Activated CD4-positive, alpha-beta T cell treated with anti-CD3 and anti-CD28 coated beads for 4 hours (primary cell): ENCODE measurements around the gene NALCN.

Experiments used
- DNase-seq, 2 donors: peaks; one replicate each; pipeline ENCODE4 v3.0.0-alpha.2; 2020

Gene NALCN

DNA sequence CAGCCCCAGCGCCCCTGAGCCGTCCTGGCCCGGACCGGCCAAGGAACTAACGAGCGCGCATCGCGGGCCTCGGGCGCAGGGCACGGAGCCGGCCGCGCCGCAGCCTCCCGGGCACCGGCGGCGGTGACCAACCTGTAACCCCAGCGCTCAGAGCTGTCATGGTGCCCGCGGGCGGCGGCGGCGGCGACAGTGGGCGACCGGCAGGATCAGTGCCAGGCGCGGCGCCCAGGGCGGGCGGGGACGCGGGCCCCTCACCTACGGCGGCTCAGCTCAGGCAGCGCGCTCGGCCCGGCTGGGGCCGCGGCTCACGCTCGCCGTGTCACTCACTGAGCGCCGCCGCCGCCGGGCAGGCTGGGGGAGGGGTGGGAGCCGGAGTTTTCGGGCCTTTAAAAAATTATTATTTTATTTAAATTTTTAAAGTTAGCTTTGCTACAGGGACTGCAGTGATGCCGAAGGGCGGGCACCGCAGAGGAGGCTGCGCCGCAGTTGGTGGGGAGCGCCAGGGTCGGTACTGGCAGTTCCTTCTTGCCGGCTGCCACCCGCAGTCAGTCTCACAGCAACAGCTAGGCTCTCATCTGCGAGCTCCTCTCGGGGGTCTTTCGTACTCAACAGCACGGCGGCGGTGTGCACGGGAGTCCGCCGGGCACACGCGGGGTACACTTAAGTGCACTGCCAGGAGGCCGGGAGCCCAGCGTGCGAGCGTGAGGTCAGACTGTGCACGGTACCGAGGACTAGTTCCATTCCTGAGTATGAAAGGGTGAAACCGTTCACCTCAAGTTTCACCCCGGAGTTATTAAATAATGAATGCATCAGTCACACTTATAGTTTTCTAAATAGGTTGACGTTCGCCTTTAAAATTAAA lies at the start of gene NALCN:
Gene NALCN, minus strand, starts transcription at position 328 of the 862 bp plus-strand sequence. CDS start 17,382 bp downstream, outside the sequence.
- DNase-seq, result no peak

DNA sequence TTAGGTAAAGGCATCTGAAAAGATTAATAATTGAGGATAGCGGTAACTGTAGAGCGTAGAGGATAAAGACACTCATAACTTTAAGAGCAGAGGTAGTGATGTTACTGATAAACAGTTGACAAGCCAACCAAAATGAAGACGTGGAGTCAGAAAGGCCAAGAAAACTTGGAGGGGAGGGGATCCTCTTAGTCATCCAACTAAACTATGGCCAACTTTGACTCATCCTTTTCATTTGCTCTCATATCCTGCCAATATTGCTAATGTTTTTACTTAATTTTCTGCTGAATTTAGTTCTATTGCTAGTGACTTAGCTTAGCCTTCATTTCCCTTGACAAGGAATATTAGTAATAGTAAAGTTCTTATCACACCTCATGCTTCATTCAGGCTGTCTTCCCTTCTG lies 49.6 kb upstream of the NALCN start:
- DNase-seq, result no peak

DNA sequence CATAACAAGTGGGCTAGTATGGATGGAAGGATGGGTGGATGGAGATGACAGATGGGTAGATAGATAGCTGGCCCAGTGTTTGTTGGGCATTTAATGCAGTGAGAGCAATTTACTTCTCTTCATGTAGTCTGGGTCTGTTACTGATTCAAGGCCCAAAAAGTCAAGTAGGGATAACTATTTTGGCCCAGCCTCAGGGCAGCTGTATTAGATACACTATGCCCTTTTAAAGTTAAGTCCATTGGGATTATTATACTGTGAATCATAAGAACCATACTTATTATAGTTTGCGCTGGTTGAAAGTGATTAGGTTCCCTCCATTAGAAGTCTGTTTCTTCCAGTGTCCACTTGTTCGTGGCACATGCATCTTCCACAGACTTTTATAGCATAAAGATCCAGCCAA lies 40.9 kb upstream of the NALCN start:
- DNase-seq, result no peak

DNA sequence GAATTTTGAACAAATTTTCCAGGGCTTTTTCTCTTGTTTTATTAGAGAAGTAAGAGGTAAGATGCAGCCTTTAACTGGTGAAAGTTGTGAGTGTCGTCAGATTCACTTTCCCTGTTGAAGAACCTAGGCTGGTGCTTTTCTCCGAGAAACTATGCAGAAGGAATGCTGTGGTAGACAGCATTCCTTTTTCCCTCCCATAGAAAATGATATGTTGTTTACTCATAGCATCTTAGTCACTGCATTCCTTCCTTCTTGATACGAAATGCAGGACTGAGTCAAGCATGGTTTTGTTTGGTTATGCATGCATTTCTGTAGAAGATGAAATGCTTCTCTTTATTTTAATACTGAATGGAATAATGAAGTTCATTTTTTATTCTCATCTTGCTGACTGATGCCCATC lies 39.6 kb upstream of the NALCN start:
- no peak for DNase-seq

DNA sequence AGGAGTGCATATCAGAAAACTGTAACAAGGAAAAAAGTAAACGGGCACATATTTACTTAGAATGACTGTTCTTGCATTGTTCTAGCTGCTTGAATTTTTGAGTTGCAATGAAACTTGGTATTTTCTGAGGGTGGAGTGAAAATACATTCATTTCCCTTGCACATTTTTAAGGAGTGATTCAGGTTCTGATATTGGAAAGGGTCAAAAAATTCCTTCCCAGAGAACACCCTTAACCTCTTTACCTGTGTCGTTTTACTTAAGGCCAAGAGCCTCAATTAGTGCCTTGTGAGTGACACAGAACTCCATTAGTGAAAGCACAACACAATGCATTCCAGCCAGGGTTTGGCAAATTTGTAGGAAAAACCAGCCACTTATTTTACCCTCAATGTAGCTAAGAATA lies 38.5 kb upstream of the NALCN start:
- DNase-seq, result no peak

DNA sequence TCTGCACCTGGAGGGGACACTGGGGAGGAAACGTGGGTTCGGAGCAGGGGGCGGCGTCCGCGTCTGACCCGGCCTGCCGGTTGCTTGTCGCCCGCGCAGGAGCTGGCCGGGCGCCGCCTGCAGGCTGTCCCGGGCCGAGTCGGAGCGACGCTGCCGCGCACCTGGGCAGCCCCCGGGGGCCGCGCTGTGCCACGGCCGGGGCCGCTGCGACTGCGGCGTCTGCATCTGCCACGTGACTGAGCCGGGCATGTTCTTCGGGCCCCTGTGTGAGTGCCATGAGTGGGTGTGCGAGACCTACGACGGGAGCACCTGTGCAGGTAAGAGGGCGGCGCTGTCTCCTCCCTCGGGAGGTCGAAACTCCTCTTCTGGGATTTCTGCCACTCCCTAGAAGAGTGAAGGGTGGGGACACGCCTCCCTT lies 37.5 kb upstream of the NALCN start:
- DNase-seq, result no peak

DNA sequence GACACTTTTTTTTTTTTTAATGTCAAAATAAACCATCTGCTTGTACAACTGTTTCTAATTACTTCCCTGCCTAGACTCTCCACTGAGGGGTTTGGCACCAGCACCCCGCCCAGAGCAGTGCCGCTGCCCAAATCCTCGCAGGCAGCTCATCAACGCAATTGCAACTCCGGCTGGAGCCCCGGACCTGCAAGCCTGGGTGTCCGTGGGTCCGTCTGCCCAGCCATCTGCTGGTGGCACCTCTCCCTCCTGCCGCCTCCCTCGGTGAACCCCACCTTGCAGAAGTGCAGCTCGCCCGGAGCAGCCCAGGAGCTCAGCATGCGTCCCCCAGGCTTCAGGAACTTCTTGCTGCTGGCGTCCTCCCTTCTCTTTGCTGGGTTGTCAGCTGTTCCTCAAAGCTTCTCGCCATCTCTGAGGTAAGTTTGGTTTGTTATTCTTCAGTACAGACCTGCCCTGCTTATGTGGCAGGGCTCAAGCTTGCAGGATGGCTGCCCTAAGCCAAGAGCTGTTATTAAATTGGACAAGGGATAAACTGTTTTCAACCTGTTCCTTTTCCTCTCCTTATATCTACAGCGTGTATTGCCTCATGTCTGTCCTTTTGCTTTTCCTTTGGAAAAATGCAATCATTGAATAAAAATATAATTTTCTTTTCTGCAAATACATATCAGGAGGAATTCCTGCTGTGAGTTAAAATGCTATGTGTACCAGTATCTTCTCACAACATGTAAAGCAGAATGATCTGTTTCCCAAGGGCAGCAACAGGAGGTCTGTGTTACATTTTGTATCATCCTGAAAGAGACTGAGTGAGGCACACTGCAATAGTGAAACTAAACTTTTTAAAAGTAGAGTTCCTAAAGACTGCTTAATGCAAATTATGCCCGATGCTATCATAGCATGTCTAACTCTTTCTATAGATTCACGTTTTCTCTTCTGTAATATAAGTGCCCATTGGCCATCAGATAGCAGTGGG lies 36.5 kb upstream of the NALCN start, which contains the start of gene ITGBL1:
Gene ITGBL1, plus strand, starts transcription at position 157 of the 967 bp plus-strand sequence. Its CDS starts 159 bp downstream, at position 316.
- DNase-seq, result no peak

DNA sequence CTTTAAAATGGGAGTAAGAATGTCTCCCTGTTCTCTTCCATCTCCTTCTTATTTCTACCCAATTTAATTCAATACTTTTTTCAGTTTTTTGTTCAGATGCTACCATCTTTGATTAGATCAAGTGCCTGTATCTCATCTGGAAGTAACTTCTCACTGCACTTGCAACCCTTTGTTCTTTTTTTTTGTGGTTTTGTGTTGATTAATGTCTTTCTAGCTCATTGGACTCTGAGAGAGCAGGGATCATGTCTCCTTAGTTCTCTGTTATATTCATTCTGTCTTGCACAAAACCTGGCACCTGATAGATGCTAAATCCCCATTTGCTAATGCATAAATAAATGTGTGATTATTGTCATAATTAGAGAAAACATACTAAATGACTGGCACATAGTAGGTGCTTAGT lies 35.3 kb upstream of the NALCN start:
- DNase-seq, result no peak

DNA sequence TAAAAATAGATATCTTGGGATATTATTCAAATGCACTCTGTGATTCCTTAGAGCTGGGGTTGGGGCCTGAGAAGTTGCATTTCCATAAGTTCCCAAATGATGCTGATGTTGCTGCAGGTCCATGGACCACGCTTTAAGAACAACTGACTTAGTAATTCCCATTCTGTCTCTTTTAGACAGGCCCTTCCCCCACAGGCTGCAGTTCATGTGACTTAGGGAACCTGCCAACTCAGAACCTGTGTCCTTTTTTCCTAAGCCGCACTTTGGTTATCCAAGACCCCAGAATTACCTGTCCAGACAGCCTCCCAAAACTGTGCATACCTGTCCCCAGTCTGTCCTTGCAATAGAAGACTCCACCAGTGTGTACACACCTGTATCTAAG lies 34.4 kb upstream of the NALCN start:
- DNase-seq, result no peak

DNA sequence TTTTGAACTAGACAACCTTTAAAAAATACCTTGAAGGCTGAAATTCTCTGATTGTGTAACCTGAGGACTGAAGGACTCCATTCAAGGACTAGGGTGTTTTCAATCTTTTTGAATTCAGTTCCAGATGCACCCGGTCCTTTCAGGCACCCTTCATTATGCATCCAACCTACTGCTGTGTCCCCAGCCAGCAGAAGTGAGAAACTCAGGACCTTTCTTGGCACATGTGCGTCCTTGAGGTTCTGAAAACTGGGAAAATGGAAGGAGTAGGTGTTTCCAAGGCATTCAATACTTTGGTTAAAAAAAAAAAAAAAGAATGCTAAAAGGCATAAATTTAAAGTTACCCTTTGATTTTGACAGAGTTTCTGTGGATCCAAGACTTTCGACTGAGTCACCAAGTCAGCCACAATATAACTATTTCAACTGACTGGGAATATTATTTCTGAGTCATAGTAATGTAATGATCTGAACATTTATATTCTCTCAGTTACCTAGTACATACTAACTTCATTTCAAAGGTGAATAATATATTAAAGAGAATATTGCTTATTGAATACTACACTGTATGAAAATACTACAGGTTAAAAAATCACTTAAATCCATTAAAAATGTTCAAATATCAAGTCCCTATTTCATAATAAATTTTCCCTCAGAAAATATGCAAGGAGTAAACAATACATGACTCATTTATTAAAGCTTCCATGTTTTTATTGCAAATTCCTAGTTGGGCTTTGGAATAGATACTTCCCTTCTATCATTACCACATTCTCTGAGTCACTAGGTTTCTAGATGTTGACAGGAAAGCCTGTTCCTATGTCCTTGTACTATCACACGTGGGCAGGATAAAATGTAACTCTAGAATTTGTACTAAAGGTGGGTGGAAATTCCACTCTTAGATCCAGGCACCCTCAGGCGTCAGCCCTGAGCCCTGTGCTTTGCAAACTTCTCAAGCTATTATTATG lies 33.8 kb upstream of the NALCN start:
- no peak for DNase-seq

DNA sequence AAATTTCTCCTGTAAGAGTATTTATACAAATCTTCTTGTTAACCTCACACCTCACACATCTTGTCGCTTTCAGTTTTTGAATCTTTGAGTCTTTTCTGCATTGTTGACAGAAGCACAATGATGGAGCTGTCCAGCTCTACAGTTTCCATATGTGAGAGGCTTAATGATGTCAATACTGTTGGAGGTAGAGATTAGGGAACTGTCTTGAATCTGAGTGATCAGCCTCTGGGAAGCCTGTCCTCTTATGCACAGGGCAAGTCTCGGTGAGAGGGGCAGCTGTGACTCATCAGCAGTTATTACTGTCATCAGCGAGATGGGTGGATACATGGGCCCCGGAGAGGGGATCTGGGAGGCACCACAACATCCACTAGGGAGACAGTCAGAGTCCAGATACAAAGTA lies 31.5 kb upstream of the NALCN start:
- DNase-seq, result no peak

DNA sequence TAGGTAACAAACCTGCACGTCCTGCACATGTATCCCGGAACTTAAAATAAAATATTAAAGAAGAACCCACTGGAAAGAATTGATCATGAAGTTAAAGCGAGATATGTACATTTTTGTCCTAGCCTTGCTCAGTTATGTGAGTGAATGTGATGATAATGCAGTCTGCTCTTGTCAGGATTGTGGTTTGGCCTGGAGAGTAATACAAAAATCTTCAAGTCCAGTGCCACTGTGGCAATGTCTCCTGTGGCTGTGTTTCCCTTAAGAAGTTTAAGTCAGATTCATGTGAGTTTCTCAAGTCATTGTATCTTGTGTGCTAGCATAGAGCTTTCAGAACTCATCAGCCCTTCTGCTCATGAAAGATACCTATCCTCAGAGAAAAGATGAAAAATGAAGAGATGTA lies 18.2 kb upstream of the NALCN start:
- DNase-seq, result no peak

DNA sequence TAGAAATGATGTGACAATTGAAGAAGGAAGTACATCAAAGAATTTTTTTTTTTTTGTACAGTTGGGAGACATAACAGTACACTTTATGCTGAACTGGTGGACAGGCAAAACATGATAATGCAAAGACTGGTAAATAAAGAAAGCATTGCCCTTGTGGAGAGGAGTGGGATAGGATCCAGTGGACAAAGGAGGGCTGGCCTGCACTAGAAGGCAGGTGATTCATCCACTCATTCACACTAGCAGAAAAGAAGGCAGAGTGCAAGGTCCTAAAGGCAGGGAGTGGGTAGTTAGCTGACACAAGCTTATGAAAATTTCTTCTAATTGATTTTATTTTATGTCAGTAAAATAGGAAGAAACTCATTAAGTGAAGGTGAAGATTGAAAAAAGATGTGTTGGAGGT lies 17.6 kb upstream of the NALCN start:
- no peak for DNase-seq

DNA sequence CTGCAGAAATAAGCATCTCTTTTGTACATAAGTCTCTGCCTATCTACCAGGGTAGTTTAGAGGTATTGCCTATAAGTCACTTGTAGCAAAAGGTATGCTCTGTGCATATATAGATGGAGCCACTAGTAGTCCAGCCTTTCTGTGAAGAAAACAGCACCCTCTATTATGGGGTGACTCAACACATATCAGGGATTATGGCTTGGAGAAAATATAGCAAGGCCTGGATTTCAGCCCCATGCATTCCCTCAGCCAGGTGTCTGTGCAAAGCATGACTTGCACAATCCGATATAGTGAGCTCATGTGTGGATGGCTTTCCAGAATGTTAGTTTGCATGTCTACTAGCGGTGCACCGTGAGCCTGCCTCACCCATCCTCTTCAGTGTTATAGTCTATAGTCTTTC lies 13.4 kb upstream of the NALCN start:
- DNase-seq, result no peak

DNA sequence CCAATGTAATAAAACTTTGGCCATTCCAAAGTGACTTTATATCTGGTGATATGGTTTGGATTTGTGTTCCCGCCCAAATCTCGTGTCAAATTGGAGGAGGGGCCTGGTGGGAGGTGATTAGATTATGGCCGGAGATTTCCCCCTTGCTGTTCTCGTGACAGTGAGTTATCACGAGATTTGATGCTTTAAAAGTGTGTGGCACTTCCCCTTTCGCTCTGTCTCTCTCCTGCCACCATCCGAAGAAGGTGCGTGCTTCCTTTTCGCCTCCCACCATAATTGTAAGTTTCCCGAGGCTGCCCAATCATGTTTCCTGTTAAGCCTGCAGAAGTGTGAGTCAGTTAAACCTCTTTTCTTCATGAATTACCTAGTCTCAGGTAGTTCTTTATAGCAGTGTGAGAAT lies 9.3 kb upstream of the NALCN start:
- no peak for DNase-seq

DNA sequence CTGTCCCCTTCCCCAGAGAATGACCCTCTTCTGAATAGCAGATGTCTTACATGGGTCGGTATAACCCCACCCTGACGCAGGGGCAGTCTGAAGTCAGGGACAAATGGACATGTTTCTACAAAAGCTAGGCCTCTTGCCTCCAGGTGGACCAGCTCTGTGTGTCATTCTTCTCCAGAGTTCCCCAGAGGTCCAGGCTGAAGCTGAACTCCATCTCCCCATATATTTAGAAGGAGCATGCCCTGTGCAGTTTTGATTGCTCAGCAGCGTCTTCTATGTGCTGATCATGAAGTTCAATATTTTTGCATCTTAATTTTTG lies 8.8 kb upstream of the NALCN start:
- no peak for DNase-seq

DNA sequence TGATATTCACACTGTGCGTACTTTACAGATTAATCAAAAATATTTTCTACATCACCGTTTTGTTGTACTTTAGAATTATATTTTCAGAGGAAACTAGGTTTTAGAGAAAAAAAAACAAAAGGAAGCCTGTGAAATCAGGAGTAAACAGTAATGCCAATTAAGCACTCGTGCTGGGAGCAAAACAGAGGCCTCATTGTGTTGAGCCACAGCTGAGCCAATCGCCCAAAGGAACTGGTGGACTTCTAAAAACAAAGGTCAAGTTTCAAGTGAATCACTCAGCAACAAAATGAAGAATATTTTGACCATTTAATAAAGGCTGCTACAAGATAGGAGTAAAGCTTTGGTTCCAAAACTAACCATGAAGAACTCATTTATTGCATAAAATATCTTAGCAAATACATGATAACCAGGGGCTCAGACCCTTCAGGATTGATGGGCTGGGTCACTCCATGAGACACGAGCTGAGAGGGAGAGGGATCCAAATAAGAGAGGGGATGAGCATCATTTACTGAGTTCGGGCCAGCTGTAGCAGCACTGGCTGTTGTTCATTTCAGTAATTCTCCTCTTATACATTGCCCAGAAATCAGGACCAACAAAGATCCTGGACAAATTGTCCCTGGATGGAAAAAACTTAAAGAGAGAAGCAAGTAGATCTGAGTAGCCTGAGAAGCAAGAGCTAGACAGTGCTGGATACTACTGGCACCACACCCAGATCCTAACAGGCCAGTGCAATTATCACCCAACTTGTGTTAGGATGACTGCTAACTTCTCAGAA lies 8.3 kb upstream of the NALCN start:
- DNase-seq, result no peak

DNA sequence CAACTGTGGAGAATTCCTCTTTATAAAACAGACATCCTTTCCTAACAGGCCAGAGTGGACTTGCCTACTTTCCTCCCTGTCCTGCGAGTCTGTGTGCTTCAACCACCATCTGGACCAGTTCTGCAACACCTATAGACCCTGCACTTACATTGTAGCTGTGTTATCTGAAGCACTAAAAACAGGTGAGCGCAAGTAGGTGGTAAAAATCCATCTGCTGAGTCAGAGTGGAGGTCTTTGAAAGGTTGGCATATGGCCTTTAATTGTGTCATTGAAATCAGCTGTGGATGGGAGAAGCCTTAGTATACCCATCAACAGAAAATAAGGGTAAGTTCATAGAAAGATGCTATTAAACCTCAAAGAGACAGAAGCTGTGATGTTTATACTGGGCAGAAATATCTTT lies 7.6 kb upstream of the NALCN start:
- no peak for DNase-seq

DNA sequence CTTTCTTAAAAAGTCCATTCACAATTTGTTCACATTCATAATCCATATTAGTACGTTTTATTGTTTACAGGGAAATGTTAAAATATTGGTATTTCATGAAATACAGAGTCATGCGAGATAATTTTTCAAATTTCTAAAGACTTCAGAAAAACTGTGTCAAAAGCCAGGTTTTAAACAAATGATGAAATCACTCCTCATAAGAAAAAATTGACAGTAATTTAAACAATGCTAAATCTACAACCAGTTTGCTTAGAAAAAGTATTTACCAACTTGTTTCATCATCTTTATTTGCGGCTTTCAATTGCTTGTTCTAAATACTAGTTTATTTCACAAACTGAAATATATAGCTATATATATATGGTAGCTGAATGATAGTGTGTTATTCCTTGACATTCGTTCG lies 1.2 kb upstream of the NALCN start:
- no peak for DNase-seq

DNA sequence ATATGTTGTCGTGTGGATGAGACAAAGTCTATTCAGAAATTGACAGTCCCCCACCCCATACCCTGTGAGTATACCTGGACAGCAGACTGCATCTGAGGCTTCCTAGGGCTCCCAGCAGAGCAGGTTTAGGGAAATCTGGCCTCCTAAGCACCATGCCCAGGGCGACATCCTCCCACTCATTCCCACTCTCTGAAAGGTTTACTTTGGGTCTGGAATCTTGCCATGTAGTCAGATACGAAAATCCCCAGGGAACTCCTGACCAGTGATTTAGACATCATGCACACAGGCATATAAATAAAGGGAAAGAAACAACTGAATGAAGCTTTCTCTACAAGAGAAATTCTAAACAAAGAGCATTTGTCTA lies 717 bp upstream of the NALCN start:
- DNase-seq, result no peak

DNA sequence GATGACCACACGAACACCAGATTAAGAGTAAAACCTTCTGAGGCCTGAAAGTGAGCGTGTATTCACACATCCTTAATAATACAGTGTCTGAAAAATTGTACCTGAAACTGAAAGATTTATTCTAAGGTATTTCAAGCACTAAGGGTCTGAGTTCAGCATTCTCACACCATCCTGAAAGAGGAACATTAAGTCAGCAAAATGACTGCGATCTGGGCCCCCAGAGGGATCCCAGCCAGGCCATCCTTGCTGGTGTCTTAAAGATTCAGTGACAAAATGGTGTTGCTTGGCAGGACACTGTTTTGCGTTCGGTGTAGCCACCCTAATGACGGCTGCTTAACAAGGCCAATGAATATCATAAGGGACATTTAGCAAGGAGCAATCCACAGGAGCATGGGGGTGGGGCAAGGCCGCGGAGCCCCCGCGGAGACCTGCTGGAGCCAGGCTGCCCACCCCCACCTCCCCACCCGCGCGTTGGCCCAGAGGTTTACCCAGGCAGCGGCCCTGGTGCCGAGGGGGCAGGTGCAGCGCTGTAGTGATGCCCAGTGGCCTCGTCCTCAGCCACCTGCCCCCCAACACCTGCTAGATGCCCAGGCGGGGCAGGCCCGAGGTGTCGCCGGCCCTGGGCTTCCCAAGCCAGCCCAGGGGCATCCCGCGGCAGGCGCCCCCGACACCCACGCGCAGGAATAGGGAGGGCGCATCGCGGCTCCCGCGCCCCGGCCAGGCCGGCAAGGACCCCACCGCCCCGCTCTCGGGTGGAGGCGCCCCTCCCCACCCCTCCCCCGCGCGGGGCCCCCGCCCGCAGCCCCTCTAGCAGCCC lies 742 bp downstream of the NALCN start:
- DNase-seq, result no peak
